CD4-positive, alpha-beta T cell treated with Interferon alpha-2 for 1 hour (primary cell): ENCODE data around the gene CMTM6.
"Not testable (repeated sequence)": the region's sequence is repeated elsewhere in the genome, so short reads cannot be mapped to it uniquely, and the experiment has no call there.

ENCODE experiments used
- DNase-seq, 2 donors: peaks; one replicate each; pipeline ENCODE4 v3.0.0-alpha.2; 2020 to 2022

CMTM6 gene

GRCh38 chr3:32498992-32499391, 3.7 kb downstream of the CMTM6 start:
- no peak for DNase-seq

GRCh38 chr3:32498252-32498651, 4.4 kb downstream of the CMTM6 start:
- DNase-seq, result no peak

- no peak for DNase-seq
Observed at GRCh38 chr3:32495609-32496008, 7.0 kb downstream of the CMTM6 start.

GRCh38 chr3:32495085-32495484, 7.6 kb downstream of the CMTM6 start:
- DNase-seq, result no peak

- DNase-seq, result no peak
Observed at GRCh38 chr3:32493437-32494414, 8.9 kb downstream of the CMTM6 start.

GRCh38 chr3:32492684-32493436, 9.8 kb downstream of the CMTM6 start:
- DNase-seq, result no peak

GRCh38 chr3:32488474-32489008, 14.1 kb downstream of the CMTM6 start:
- no peak for DNase-seq

- DNase-seq, result no peak
Observed at GRCh38 chr3:32487781-32488473, 14.7 kb downstream of the CMTM6 start.

- peak in 1 of 2 donors; percentile 59 for DNase-seq
Observed at GRCh38 chr3:32484436-32484835, 18.2 kb downstream of the CMTM6 start.

GRCh38 chr3:32483772-32484171, 18.9 kb downstream of the CMTM6 start:
- DNase-seq, result no peak

- no peak for DNase-seq
Observed at GRCh38 chr3:32482693-32483092, 20.0 kb downstream of the CMTM6 start.

- DNase-seq, result no peak
Observed at GRCh38 chr3:32481791-32482631, 20.6 kb downstream of the CMTM6 start.

GRCh38 chr3:32480604-32481003, 22.0 kb downstream of the CMTM6 start:
- DNase-seq, result no peak

- DNase-seq, result no peak
Observed at GRCh38 chr3:32474201-32474600, 28.5 kb downstream of the CMTM6 start.

- not testable (repeated sequence) for DNase-seq
Observed at GRCh38 chr3:32472151-32472550, 30.5 kb downstream of the CMTM6 start.

GRCh38 chr3:32471246-32471645, 31.4 kb downstream of the CMTM6 start:
- DNase-seq, result no peak

- DNase-seq, result no peak
Observed at GRCh38 chr3:32470362-32470761, 32.3 kb downstream of the CMTM6 start.

- no peak for DNase-seq
Observed at GRCh38 chr3:32469151-32469874, 33.3 kb downstream of the CMTM6 start.

- peak; percentile 72 to 82 for DNase-seq
Observed at GRCh38 chr3:32467333-32468070, 35.1 kb downstream of the CMTM6 start.

- DNase-seq, result not testable (repeated sequence)
Observed at GRCh38 chr3:32466808-32467207, 35.8 kb downstream of the CMTM6 start.
